ENCODE data around the gene PAFAH2.

GRCh38 chr1:26028490-26028980 is 30.7 kb upstream of the PAFAH2 start:
- TF ChIP-seq GATA2 (IDR thresholded peaks at IDR 0.05; ENCODE audit: low read depth, low read length) (no peak), GATA3 (IDR thresholded peaks at IDR 0.05; ENCODE audit: low read depth, low read length) (no peak)

Measured in SH-SY5Y (cell line).